ENCODE measurements around the gene ZMYM4. TPM values are rescaled to one million over a fixed set of nuclear protein-coding genes. Genes with fewer than 3 reads are reported as not detected.

ZMYM4 gene
- total RNA-seq, 2 donors from 2014 or later = 131 to 153 TPM

GRCh38 chr1:35243691-35244090 is 24.8 kb upstream of the ZMYM4 start:
- H3K9ac ChIP-seq (ENCODE audit: extremely low read depth, low read length, poor library complexity, severe bottlenecking) = no peak overlapping the region
- Mint-ChIP-seq H3K4me3 (no peak overlapping the region), H3K27me3 (ENCODE audit: insufficient read depth) (no peaks in the 10 kb centered on the region), H3K36me3 (ENCODE audit: low read depth) (no peaks in the 10 kb centered on the region), H3K4me1 (no peaks in the 10 kb centered on the region), H3K9me3 (no peaks in the 10 kb centered on the region), H3K27ac (no peak overlapping the region)
- H3K36me3 ChIP-seq (ENCODE audit: control insufficient read depth, insufficient read depth, low read length) = no peaks in the 10 kb centered on the region
- 74 to 75% methylated on average over 1 of the region's 1 CpG for WGBS, 2 experiments (ENCODE audit: insufficient coverage in 1 of 2, insufficient read length in 1 of 2)
- H3K4me1 ChIP-seq (ENCODE audit: control insufficient read depth, insufficient read depth, low read length) = no peaks in the 10 kb centered on the region
- H3K27ac ChIP-seq (ENCODE audit: low read depth, low read length) = no peak overlapping the region
- H3K27me3 ChIP-seq (ENCODE audit: control insufficient read depth, insufficient read depth, low read length, poor library complexity, severe bottlenecking) = no peaks in the 10 kb centered on the region
- H3K9me3 ChIP-seq (ENCODE audit: control insufficient read depth, low read length) = no peaks in the 10 kb centered on the region
- H3K4me3 ChIP-seq (ENCODE audit: low read length) = no peak overlapping the region
- DNase-seq = no peak
- no peak for TF ChIP-seq CTCF (conservative IDR thresholded peaks at IDR 0.05)

- no peaks in the 10 kb centered on the region for H3K9me3 ChIP-seq (ENCODE audit: control insufficient read depth, low read length)
- H3K9me3 Mint-ChIP-seq = peaks cover 3% of the 10 kb centered on the region
- no peaks in the 10 kb centered on the region for H3K36me3 ChIP-seq (ENCODE audit: control insufficient read depth, insufficient read depth, low read length)
- no peaks in the 10 kb centered on the region for H3K4me1 Mint-ChIP-seq
- H3K27me3 ChIP-seq (ENCODE audit: control insufficient read depth, insufficient read depth, low read length, poor library complexity, severe bottlenecking) = no peaks in the 10 kb centered on the region
- no peak overlapping the region for H3K27ac ChIP-seq (ENCODE audit: low read depth, low read length)
- H3K36me3 Mint-ChIP-seq (ENCODE audit: low read depth) = no peaks in the 10 kb centered on the region
- no peak overlapping the region for H3K9ac ChIP-seq (ENCODE audit: extremely low read depth, low read length, poor library complexity, severe bottlenecking)
- H3K27me3 Mint-ChIP-seq (ENCODE audit: insufficient read depth) = no peaks in the 10 kb centered on the region
- H3K4me3 ChIP-seq (ENCODE audit: low read length) = no peak overlapping the region
- H3K4me1 ChIP-seq (ENCODE audit: control insufficient read depth, insufficient read depth, low read length) = no peaks in the 10 kb centered on the region
- no peak for TF ChIP-seq CTCF (conservative IDR thresholded peaks at IDR 0.05)
- no peak overlapping the region for H3K27ac Mint-ChIP-seq
- DNase-seq = no peak
- WGBS, 2 experiments (ENCODE audit: insufficient coverage in 1 of 2, insufficient read length in 1 of 2) = 94 to 96% methylated on average over 3 to 5 of the region's 5 CpGs
- no peak overlapping the region for H3K4me3 Mint-ChIP-seq
Measured at GRCh38 chr1:35247256-35247655, 21.3 kb upstream of the ZMYM4 start.

GRCh38 chr1:35253941-35254340 is 14.6 kb upstream of the ZMYM4 start:
- H3K4me3 Mint-ChIP-seq = no peak overlapping the region

More at GRCh38 chr1:35253941-35254340, 14.6 kb upstream of the ZMYM4 start:
- WGBS, 2 experiments (ENCODE audit: insufficient coverage in 1 of 2, insufficient read length in 1 of 2) = 89% methylated on average over 1 of the region's 2 CpGs; no CpG with 5 or more reads in 1 of the 2 experiments
- Mint-ChIP-seq H3K27ac (no peak overlapping the region), H3K36me3 (ENCODE audit: low read depth) (no peaks in the 10 kb centered on the region), H3K27me3 (ENCODE audit: insufficient read depth) (no peaks in the 10 kb centered on the region), H3K4me1 (no peaks in the 10 kb centered on the region), H3K9me3 (peaks cover 3% of the 10 kb centered on the region)
- Histone ChIP-seq H3K9ac (ENCODE audit: extremely low read depth, low read length, poor library complexity, severe bottlenecking) (no peak overlapping the region), H3K27ac (ENCODE audit: low read depth, low read length) (no peak overlapping the region), H3K4me1 (ENCODE audit: control insufficient read depth, insufficient read depth, low read length) (no peaks in the 10 kb centered on the region), H3K27me3 (ENCODE audit: control insufficient read depth, insufficient read depth, low read length, poor library complexity, severe bottlenecking) (no peaks in the 10 kb centered on the region), H3K36me3 (ENCODE audit: control insufficient read depth, insufficient read depth, low read length) (no peaks in the 10 kb centered on the region), H3K4me3 (ENCODE audit: low read length) (no peak overlapping the region), H3K9me3 (ENCODE audit: control insufficient read depth, low read length) (no peaks in the 10 kb centered on the region)
- TF ChIP-seq CTCF (conservative IDR thresholded peaks at IDR 0.05) = no peak
- DNase-seq = no peak
